Nephron progenitor cell (in vitro differentiated cells): ENCODE data around the gene ROR2.
A peak's percentile ranks its signal among the peaks of the same experiment; 100 is the strongest.

Source experiments
- DNase-seq: peaks from one replicate; pipeline ENCODE4 v3.0.0; 2021
- H3K27ac Mint-ChIP-seq: 2 replicates; pipeline ENCODE4 v1.8.0; 2021; ENCODE audit warnings: mild to moderate bottlenecking, moderate library complexity, mixed read lengths
- H3K27me3 Mint-ChIP-seq: 2 replicates; pipeline ENCODE4 v1.8.0; 2021; ENCODE audit warnings: mild to moderate bottlenecking, low read depth, mixed read lengths; ENCODE audit not compliant: poor library complexity
- H3K36me3 Mint-ChIP-seq: 2 replicates; pipeline ENCODE4 v1.8.0; 2021; ENCODE audit warnings: low read depth, mixed read lengths
- H3K4me1 Mint-ChIP-seq: 2 replicates; pipeline ENCODE4 v1.8.0; 2021; ENCODE audit warnings: mixed read lengths
- H3K4me3 Mint-ChIP-seq: 2 replicates; pipeline ENCODE4 v1.8.0; 2021; ENCODE audit warnings: mild to moderate bottlenecking, moderate library complexity, mixed read lengths
- H3K9me3 Mint-ChIP-seq: 2 replicates; pipeline ENCODE4 v1.8.0; 2021; ENCODE audit warnings: mild to moderate bottlenecking, moderate library complexity, mixed read lengths
- TF ChIP-seq, protein P1 (sequence below): fragments of 200-600 bp; sonication (generic); IDR thresholded peaks from 2 replicates; pipeline ENCODE4 v1.5.0; 2021; ENCODE audit warnings: antibody characterized with exemption

The ROR2 gene

DNA sequence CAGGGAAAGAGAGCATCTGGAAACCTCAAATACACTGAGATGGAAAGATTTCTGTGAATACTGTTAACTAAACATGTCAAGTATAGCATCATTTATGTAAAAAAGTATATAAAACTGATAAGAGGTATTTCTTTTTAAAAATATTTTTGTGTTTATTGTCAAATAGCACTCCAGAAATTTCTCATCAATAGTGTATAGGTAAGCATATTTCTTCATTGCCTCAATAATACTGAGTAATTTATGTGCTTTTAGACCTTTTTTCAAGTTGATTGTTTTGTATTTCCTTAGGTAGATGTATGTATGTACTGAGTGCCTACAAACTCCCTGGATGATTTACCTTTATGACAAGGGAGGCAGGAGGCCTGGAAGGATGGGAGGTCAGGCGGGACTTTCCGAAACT is 196.3 kb downstream of the ROR2 start:
- TF ChIP-seq, protein P1, sequence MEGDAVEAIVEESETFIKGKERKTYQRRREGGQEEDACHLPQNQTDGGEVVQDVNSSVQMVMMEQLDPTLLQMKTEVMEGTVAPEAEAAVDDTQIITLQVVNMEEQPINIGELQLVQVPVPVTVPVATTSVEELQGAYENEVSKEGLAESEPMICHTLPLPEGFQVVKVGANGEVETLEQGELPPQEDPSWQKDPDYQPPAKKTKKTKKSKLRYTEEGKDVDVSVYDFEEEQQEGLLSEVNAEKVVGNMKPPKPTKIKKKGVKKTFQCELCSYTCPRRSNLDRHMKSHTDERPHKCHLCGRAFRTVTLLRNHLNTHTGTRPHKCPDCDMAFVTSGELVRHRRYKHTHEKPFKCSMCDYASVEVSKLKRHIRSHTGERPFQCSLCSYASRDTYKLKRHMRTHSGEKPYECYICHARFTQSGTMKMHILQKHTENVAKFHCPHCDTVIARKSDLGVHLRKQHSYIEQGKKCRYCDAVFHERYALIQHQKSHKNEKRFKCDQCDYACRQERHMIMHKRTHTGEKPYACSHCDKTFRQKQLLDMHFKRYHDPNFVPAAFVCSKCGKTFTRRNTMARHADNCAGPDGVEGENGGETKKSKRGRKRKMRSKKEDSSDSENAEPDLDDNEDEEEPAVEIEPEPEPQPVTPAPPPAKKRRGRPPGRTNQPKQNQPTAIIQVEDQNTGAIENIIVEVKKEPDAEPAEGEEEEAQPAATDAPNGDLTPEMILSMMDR, result no peak
- peaks cover 62% of the 10 kb centered on the region for H3K36me3 Mint-ChIP-seq
- H3K4me1 Mint-ChIP-seq, result peaks cover 10% of the 10 kb centered on the region
- H3K9me3 Mint-ChIP-seq, result no peaks in the 10 kb centered on the region
- no peaks in the 10 kb centered on the region for H3K27me3 Mint-ChIP-seq
- peak overlapping the region; percentile 80 for H3K27ac Mint-ChIP-seq
- DNase-seq, result no peak
- H3K4me3 Mint-ChIP-seq, result no peak overlapping the region

GRCh38 chr9:91751922-91752321 is 198.1 kb downstream of the ROR2 start:
- peaks cover 3% of the 10 kb centered on the region for H3K27me3 Mint-ChIP-seq
- TF ChIP-seq, protein P1, result no peak
- peaks cover 57% of the 10 kb centered on the region for H3K36me3 Mint-ChIP-seq
- H3K9me3 Mint-ChIP-seq, result no peaks in the 10 kb centered on the region
- DNase-seq, result no peak
- no peak overlapping the region for H3K4me3 Mint-ChIP-seq
- H3K4me1 Mint-ChIP-seq, result peaks cover 9% of the 10 kb centered on the region
- H3K27ac Mint-ChIP-seq, result no peak overlapping the region

DNA sequence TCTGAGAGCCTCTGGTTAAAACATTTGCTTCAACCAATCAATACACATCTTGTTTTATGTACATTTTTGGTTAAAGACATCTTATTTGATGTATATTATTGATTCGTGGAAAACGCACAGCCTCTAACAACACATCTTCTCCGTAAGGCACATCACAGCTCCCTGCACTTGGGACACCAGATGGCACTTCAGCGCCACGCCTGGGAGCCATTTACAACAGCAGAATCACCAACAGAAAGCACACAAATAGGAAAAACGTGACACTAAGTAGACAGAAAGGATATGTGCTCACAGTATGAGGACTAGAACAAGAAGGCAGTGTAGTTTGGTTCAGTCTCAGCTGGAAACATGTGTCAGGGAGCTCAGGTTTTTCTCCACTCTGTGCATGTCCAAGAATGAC is 199.7 kb downstream of the ROR2 start:
- Mint-ChIP-seq H3K9me3 (no peaks in the 10 kb centered on the region), H3K27ac (peak overlapping the region; percentile 9), H3K27me3 (peaks cover 3% of the 10 kb centered on the region), H3K4me1 (peaks cover 9% of the 10 kb centered on the region), H3K4me3 (no peak overlapping the region), H3K36me3 (peaks cover 51% of the 10 kb centered on the region)
- DNase-seq, result no peak
- TF ChIP-seq, protein P1, result no peak

DNA sequence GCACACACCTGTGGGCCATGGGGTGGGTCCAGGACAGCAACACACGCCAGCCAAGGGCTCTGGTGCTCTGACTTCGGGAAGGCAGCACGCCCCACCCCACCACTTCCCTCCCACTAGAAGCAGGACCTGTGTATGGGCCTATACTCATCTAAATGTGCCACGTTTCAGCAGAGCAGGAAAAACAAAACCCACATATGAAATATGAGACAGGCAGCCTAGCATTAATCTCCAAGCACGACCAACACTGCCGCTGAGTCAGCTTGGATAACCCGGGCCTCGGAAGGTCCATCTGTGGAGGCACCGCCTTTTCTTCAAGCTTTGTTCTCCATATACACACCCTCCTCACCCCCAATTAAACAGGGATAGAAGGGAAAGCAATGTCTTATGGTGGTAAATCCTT is 203.1 kb downstream of the ROR2 start:
- Mint-ChIP-seq H3K36me3 (peaks cover 57% of the 10 kb centered on the region), H3K27me3 (peaks cover 7% of the 10 kb centered on the region), H3K27ac (peak overlapping the region; percentile 78), H3K9me3 (no peaks in the 10 kb centered on the region), H3K4me3 (no peak overlapping the region), H3K4me1 (peaks cover 14% of the 10 kb centered on the region)
- DNase-seq, result no peak
- TF ChIP-seq, protein P1, result no peak

GRCh38 chr9:91746357-91746756 is 203.7 kb downstream of the ROR2 start:
- Mint-ChIP-seq H3K4me1 (peaks cover 15% of the 10 kb centered on the region), H3K9me3 (no peaks in the 10 kb centered on the region), H3K27me3 (peaks cover 7% of the 10 kb centered on the region), H3K4me3 (no peak overlapping the region), H3K27ac (peak overlapping the region; percentile 36), H3K36me3 (peaks cover 63% of the 10 kb centered on the region)
- no peak for DNase-seq
- TF ChIP-seq, protein P1, result no peak

- Mint-ChIP-seq H3K4me3 (no peak overlapping the region), H3K9me3 (no peaks in the 10 kb centered on the region), H3K4me1 (peaks cover 15% of the 10 kb centered on the region), H3K36me3 (peaks cover 59% of the 10 kb centered on the region), H3K27me3 (peaks cover 7% of the 10 kb centered on the region), H3K27ac (no peak overlapping the region)
- TF ChIP-seq, protein P1, result no peak
- DNase-seq, result no peak
These were observed 205.9 kb downstream of the ROR2 start for GRCh38 chr9:91744114-91744513.
